GM23338 (cell line): ENCODE data around the gene SOS1.

Experiments used
- CTCF ChIP-seq, 2 experiments: fragments of 200-600 bp in 1 of 2; sonication (generic) in 1 of 2; conservative IDR thresholded peaks; 2 replicates each; pipeline versions ENCODE4 v1.5.1 to v1.6.1; 2016 to 2017; ENCODE audit warnings: antibody characterized with exemption in 2 of 2, low read depth in 2 of 2, mild to moderate bottlenecking in 2 of 2, moderate library complexity in 1 of 2
- ETS1 ChIP-seq: IDR thresholded peaks from 2 replicates; pipeline ENCODE4 v1.6.1; 2016; ENCODE audit warnings: antibody characterized with exemption
- EZH2 ChIP-seq: fragments of 200-600 bp; sonication (generic); IDR thresholded peaks from one replicate; pipeline ENCODE4 v1.8.0; 2017; ENCODE audit warnings: antibody characterized with exemption, mild to moderate bottlenecking, low read depth; ENCODE audit not compliant: unreplicated experiment
- JUNB ChIP-seq: IDR thresholded peaks from one replicate; pipeline ENCODE4 v1.6.1; 2016; ENCODE audit warnings: antibody characterized with exemption; ENCODE audit not compliant: unreplicated experiment
- POLR2AphosphoS5 ChIP-seq: IDR thresholded peaks from 2 replicates; pipeline ENCODE4 v1.6.1; 2016; ENCODE audit warnings: antibody characterized with exemption, low read depth
- REST ChIP-seq: IDR thresholded peaks from one replicate; pipeline ENCODE4 v1.6.1; 2018; ENCODE audit warnings: antibody characterized with exemption; ENCODE audit not compliant: unreplicated experiment
- STAT1 ChIP-seq: IDR thresholded peaks from one replicate; pipeline ENCODE4 v1.6.1; 2016; ENCODE audit warnings: antibody characterized with exemption; ENCODE audit not compliant: unreplicated experiment

GRCh38 chr2:38978296-38978903, 142.5 kb downstream of the SOS1 start:
- no peak for TF ChIP-seq CTCF (conservative IDR thresholded peaks at IDR 0.05; ENCODE audit: low read depth in 2 of 2)
- no peak for TF ChIP-seq EZH2
- TF ChIP-seq POLR2AphosphoS5: no peak
- TF ChIP-seq STAT1: no peak
- TF ChIP-seq ETS1: no peak
- no peak for TF ChIP-seq JUNB
- no peak for TF ChIP-seq REST
